ENCODE results near the gene DTD2. TPM values are rescaled to one million over a fixed set of nuclear protein-coding genes. Genes with fewer than 3 reads are reported as not detected.
A peak's percentile ranks its signal among the peaks of the same experiment; 100 is the strongest.

The DTD2 gene
- total and polyA plus RNA-seq, 2 of the 4 experiments (the other 2 are of a cell fraction) = 16.9 to 24.9 TPM

- Histone ChIP-seq H3K4me1 (ENCODE audit: control insufficient read depth, insufficient read depth, low read length) (no peaks in the 10 kb centered on the region), H3K23ac (ENCODE audit: low read depth, low read length) (no peak overlapping the region), H2BK5ac (ENCODE audit: low read depth, low read length, poor library complexity, severe bottlenecking) (no peak overlapping the region), H3K4me2 (ENCODE audit: low read depth, low read length) (no peak overlapping the region), H3K36me3 (ENCODE audit: control insufficient read depth, insufficient read depth, low read length) (peaks cover 5% of the 10 kb centered on the region), H2AFZ (replicated peaks; ENCODE audit: low read length, poor library complexity) (no peak overlapping the region), H3K9ac (ENCODE audit: low read depth, low read length) (no peak overlapping the region), H2BK120ac (ENCODE audit: low read depth, low read length) (no peak overlapping the region), H2BK20ac (ENCODE audit: low read depth, low read length) (no peak overlapping the region), H4K20me1 (ENCODE audit: insufficient read depth, low read length) (no peaks in the 10 kb centered on the region), H4K91ac (ENCODE audit: insufficient read depth, low read depth, low read length) (no peak overlapping the region), H3K27ac (ENCODE audit: insufficient read depth, low read length) (no peak overlapping the region), H4K5ac (ENCODE audit: low read depth, low read length) (no peak overlapping the region), H4K8ac (ENCODE audit: low read depth in 2 of 2, low read length in 2 of 2) (no peak overlapping the region), H3K18ac (ENCODE audit: low read depth, low read length) (no peak overlapping the region), H3K14ac (replicated peaks; ENCODE audit: low read depth, low read length) (no peak overlapping the region), H3K79me1 (ENCODE audit: low read depth in 1 of 2, low read length in 2 of 2) (peaks cover 28 to 36% of the 10 kb centered on the region in 2 experiments), H3K4me3 (ENCODE audit: insufficient read depth, low read depth, low read length) (no peak overlapping the region), H3K56ac (ENCODE audit: extremely low read depth, insufficient read depth, low read length) (no peak overlapping the region), H2AK9ac (replicated peaks; ENCODE audit: low read depth, low read length, poor library complexity) (no peak overlapping the region), H3K9me1 (ENCODE audit: insufficient read depth, low read length) (peaks cover 9% of the 10 kb centered on the region; the same call in 1 of the 2 replicates), H3K9me3 (ENCODE audit: control insufficient read depth, insufficient read depth, low read length) (no peaks in the 10 kb centered on the region), H2AK5ac (ENCODE audit: low read depth, low read length) (no peak overlapping the region), H3K4ac (ENCODE audit: low read depth, low read length) (no peak overlapping the region), H3K27me3 (ENCODE audit: control insufficient read depth, insufficient read depth, low read length) (no peaks in the 10 kb centered on the region), H2BK15ac (ENCODE audit: low read depth, low read length) (no peak overlapping the region)
- intact Hi-C loops (cut with micrococcal nuclease) = no loop called here
- ATAC-seq (ENCODE audit: low read depth) (no peak), DNase-seq (no peak)
- in situ Hi-C loops (cut with MboI; ENCODE audit: low sequenced_read_pairs) = no loop called here
- no CpG with 5 or more reads among the region's 4 CpGs for WGBS, 2 experiments (ENCODE audit: extremely low coverage in 2 of 2, insufficient read length in 1 of 2)
- no peak for TF ChIP-seq CTCF (conservative IDR thresholded peaks at IDR 0.05; ENCODE audit: low read depth, low read length)
- TF ChIP-seq POLR2A (IDR thresholded peaks at IDR 0.05; ENCODE audit: low read depth, low read length) = no peak
- peak; percentile 2; the same call in 1 of the 2 replicates for TF ChIP-seq MAFK (IDR thresholded peaks at IDR 0.05; ENCODE audit: low read depth, low read length)
- no TSS peak for BruUV-seq (replicated peaks)
- dilution Hi-C loops (cut with HindIII; ENCODE audit: low sequenced_read_pairs, unreplicated experiment) = no loop called here
- ChIA-PET POLR2A (ENCODE audit: unreplicated experiment) (no interaction called here), CTCF (no interaction called here)
Measured at GRCh38 chr14:31405599-31406232, 51.6 kb downstream of the DTD2 start.
